Liver (tissue), 9 donors: Measurements from ENCODE around the gene TWIST2. TPM values are rescaled to one million over a fixed set of nuclear protein-coding genes. Genes with fewer than 3 reads are reported as not detected.

Experiments used
- DNase-seq: peaks from one replicate; pipeline ENCODE4 v3.0.0-alpha.2; 2017; ENCODE audit warnings: low spot score
- H3K27ac ChIP-seq, 2 donors: one replicate each; pipeline ENCODE4 v1.7.0; 2013; ENCODE audit warnings: inconsistent platforms in 2 of 2, low read length in 2 of 2, control low read depth in 1 of 2, low read depth in 1 of 2, mild to moderate bottlenecking in 1 of 2
- H3K27me3 ChIP-seq, 4 donors: one replicate each; pipeline versions ENCODE4 v1.6.1 to v1.7.0; 2013; ENCODE audit warnings: low read length in 3 of 4, inconsistent platforms in 1 of 4, mild to moderate bottlenecking in 1 of 4, moderate library complexity in 1 of 4; ENCODE audit not compliant: control insufficient read depth in 4 of 4, insufficient read depth in 4 of 4
- H3K36me3 ChIP-seq, 4 donors: one replicate each; pipeline versions ENCODE4 v1.6.1 to v1.7.0; 2013; ENCODE audit warnings: low read length in 3 of 4, mild to moderate bottlenecking in 3 of 4, low read depth in 1 of 4, moderate library complexity in 1 of 4; ENCODE audit not compliant: control insufficient read depth in 4 of 4, insufficient read depth in 3 of 4
- H3K4me1 ChIP-seq, 4 donors: one replicate each; pipeline versions ENCODE4 v1.6.1 to v1.7.0; 2013; ENCODE audit warnings: low read length in 3 of 4, mild to moderate bottlenecking in 3 of 4, moderate library complexity in 1 of 4; ENCODE audit not compliant: control insufficient read depth in 4 of 4, insufficient read depth in 4 of 4
- H3K4me3 ChIP-seq, 3 donors: one replicate each; pipeline versions ENCODE4 v1.6.1 to v1.7.0; 2013; ENCODE audit warnings: low read length in 3 of 3, control low read depth in 1 of 3, low read depth in 1 of 3, mild to moderate bottlenecking in 1 of 3
- H3K9ac ChIP-seq, 2 donors: one replicate each; pipeline ENCODE4 v1.7.0; 2013; ENCODE audit warnings: low read length in 2 of 2, mild to moderate bottlenecking in 2 of 2, moderate library complexity in 2 of 2, control low read depth in 1 of 2, low read depth in 1 of 2
- H3K9me3 ChIP-seq, 4 donors: one replicate each; pipeline versions ENCODE4 v1.6.1 to v1.7.0; 2013; ENCODE audit warnings: low read length in 3 of 4; ENCODE audit not compliant: control insufficient read depth in 4 of 4
- EGR1 ChIP-seq, 2 donors: IDR thresholded peaks; 2 replicates each; pipeline ENCODE4 v1.6.1; 2016 to 2018; ENCODE audit warnings: antibody characterized with exemption in 2 of 2, low read depth in 2 of 2
- FOXA1 ChIP-seq: IDR thresholded peaks from 2 replicates; pipeline ENCODE4 v1.6.1; 2016; ENCODE audit warnings: antibody characterized with exemption
- GABPA ChIP-seq, 2 donors: IDR thresholded peaks in 1 of 2; conservative IDR thresholded peaks in 1 of 2; 2 replicates each; pipeline ENCODE4 v1.6.1; 2016; ENCODE audit warnings: antibody characterized with exemption in 2 of 2, mild to moderate bottlenecking in 1 of 2, moderate library complexity in 1 of 2
- HNF4G ChIP-seq: IDR thresholded peaks from 2 replicates; pipeline ENCODE4 v1.6.1; 2016; ENCODE audit warnings: antibody characterized with exemption
- JUND ChIP-seq, 2 donors: IDR thresholded peaks; 2 replicates each; pipeline ENCODE4 v1.6.1; 2016; ENCODE audit warnings: antibody characterized with exemption in 2 of 2
- NR2F2 ChIP-seq: IDR thresholded peaks from 2 replicates; pipeline ENCODE4 v1.6.1; 2016; ENCODE audit warnings: antibody characterized with exemption
- RAD21 ChIP-seq, 2 donors: IDR thresholded peaks; 2 replicates each; pipeline ENCODE4 v1.6.1; 2016; ENCODE audit warnings: antibody characterized with exemption in 2 of 2, mild to moderate bottlenecking in 2 of 2
- SP1 ChIP-seq: IDR thresholded peaks from 2 replicates; pipeline ENCODE4 v1.6.1; 2018; ENCODE audit warnings: antibody characterized with exemption, mild to moderate bottlenecking
- YY1 ChIP-seq: IDR thresholded peaks from 2 replicates; pipeline ENCODE4 v1.6.1; 2016; ENCODE audit warnings: antibody characterized with exemption, mild to moderate bottlenecking
- WGBS: extraction: QIAGEN DNeasy Blood & Tissue Kit; methylation state at CpG from one replicate; pipeline ENCODE4 v1.1.7; 2013; 5-methylcytosine and 5-hydroxymethylcytosine counted together
- polyA plus RNA-seq, 2 donors: library from polyadenylated mRNA; stranded (reverse) in 1 of 2; unstranded in 1 of 2; fragments of 200-250 nt in 1 of 2; fragments of >200 nt in 1 of 2; fragmentation: Nextera tagmentation in 1 of 2; extraction: Ambion mirVana in 1 of 2; gene quantifications; one replicate each; pipeline versions ENCODE4 v1.2.1 to v1.2.3, GENCODE V29; 2013 to 2015
- total RNA-seq, 2 donors: library from RNA; depleted of rRNA; stranded (reverse); fragments of >200 nt; gene quantifications; one replicate each; pipeline ENCODE4 v1.2.3, GENCODE V29; 2014
- TF ChIP-seq, protein P1 (sequence below): IDR thresholded peaks from 2 replicates; pipeline ENCODE4 v1.6.1; 2016; ENCODE audit warnings: antibody characterized with exemption
- TF ChIP-seq, protein P2 (sequence below): IDR thresholded peaks from 2 replicates; pipeline ENCODE4 v1.6.1; 2016; ENCODE audit warnings: antibody characterized with exemption
- TF ChIP-seq, protein P3 (sequence below): IDR thresholded peaks from 2 replicates; pipeline ENCODE4 v1.6.1; 2016; ENCODE audit warnings: antibody characterized with exemption, mild to moderate bottlenecking
- TF ChIP-seq, protein P4 (sequence below): fragments of 150-350 bp; IDR thresholded peaks from 2 replicates; pipeline ENCODE4 v1.5.1; 2017; ENCODE audit warnings: improper control_type of control experiment, low read depth, low read length; ENCODE audit not compliant: missing input control
- donor health status: healthy.
- donor health status: healthy.
- donor health status: healthy.
- donor health status: healthy.
- donor health status: healthy.

Gene TWIST2
- total and polyA plus RNA-seq, 4 donors: 0.17 to 0.20 (median 0.19) TPM; not detected in 1

DNA sequence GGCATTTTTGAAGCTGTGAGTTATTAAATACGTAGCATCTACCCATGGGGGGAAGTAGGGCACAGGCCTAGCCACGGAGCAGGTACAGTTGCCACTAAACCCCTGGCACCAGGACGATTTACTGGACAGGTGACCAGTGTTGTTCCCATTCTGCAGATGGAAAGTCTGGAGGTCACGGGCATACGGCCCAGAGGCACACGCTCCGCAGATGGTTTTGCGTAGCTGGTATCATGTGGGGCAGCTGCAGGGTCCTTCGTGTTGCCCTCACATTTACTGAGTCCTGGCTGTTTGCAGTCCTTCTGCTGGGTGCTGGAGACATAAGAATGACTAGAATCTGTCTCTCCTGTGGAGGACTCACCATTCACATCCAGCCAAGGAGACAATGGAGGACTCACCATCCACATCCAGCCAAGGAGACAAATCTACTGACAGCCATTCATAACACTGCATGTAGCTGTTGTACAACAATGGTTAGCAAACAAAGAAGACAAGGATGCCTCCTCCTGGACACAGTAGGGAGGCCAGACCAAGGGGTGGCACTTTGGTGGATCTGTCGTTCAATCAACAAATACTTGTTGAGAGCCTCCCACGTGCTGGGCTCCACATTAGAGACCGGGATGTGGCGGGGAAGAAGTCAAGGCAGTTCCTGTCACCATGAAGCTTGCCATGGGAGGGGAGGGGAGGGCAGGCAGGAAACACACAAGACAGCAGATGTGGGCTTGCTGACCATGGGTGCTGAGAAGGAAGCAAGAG, 24.9 kb downstream of the TWIST2 start:
- Histone ChIP-seq H3K27me3 (no peaks in the 10 kb centered on the region), H3K4me3 (no peak overlapping the region), H3K9me3 (no peaks in the 10 kb centered on the region), H3K9ac (no peak overlapping the region), H3K4me1 (no peaks in the 10 kb centered on the region), H3K27ac (no peak overlapping the region), H3K36me3 (no peaks in the 10 kb centered on the region)
- TF ChIP-seq EGR1 (IDR thresholded peaks at IDR 0.05; ENCODE audit: low read depth in 2 of 2) (no peak), GABPA (IDR thresholded peaks at IDR 0.05 in 1 of 2, conservative IDR thresholded peaks at IDR 0.05 in 1 of 2) (no peak), FOXA1 (no peak), HNF4G (no peak), YY1 (no peak)
- TF ChIP-seq, protein P1, sequence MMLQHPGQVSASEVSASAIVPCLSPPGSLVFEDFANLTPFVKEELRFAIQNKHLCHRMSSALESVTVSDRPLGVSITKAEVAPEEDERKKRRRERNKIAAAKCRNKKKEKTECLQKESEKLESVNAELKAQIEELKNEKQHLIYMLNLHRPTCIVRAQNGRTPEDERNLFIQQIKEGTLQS: no peak
- TF ChIP-seq, protein P2, sequence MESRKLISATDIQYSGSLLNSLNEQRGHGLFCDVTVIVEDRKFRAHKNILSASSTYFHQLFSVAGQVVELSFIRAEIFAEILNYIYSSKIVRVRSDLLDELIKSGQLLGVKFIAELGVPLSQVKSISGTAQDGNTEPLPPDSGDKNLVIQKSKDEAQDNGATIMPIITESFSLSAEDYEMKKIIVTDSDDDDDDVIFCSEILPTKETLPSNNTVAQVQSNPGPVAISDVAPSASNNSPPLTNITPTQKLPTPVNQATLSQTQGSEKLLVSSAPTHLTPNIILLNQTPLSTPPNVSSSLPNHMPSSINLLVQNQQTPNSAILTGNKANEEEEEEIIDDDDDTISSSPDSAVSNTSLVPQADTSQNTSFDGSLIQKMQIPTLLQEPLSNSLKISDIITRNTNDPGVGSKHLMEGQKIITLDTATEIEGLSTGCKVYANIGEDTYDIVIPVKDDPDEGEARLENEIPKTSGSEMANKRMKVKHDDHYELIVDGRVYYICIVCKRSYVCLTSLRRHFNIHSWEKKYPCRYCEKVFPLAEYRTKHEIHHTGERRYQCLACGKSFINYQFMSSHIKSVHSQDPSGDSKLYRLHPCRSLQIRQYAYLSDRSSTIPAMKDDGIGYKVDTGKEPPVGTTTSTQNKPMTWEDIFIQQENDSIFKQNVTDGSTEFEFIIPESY: no peak
- DNase-seq: no peak
- WGBS: 88% methylated on average over 13 of the region's 13 CpGs

DNA sequence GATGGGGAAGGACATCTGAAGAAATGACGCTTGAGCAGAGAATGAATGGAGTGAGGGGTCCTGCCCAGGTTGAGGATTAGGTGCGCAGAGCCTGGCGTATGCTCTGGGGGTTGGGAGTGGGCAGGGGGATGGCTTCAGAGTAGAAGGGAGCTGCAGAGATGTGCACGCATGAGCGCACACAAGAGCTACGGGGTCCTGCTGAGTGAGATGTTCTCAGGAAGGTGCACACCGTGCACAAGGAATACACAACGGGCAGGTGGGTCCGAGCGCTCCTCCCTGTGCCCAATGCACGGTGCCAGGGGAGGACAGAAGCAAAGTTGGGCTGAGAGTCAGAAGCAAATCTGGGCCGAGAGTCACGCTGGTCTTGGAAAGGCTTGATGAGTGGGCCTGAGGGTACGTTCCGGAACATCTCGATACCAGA, 25.5 kb downstream of the TWIST2 start:
- Histone ChIP-seq H3K4me3 (no peak overlapping the region), H3K27ac (no peak overlapping the region), H3K9me3 (no peaks in the 10 kb centered on the region), H3K27me3 (no peaks in the 10 kb centered on the region), H3K4me1 (no peaks in the 10 kb centered on the region), H3K9ac (no peak overlapping the region), H3K36me3 (no peaks in the 10 kb centered on the region)
- TF ChIP-seq, protein P2: no peak
- no peak for DNase-seq
- WGBS: 92% methylated on average over 16 of the region's 16 CpGs

DNA sequence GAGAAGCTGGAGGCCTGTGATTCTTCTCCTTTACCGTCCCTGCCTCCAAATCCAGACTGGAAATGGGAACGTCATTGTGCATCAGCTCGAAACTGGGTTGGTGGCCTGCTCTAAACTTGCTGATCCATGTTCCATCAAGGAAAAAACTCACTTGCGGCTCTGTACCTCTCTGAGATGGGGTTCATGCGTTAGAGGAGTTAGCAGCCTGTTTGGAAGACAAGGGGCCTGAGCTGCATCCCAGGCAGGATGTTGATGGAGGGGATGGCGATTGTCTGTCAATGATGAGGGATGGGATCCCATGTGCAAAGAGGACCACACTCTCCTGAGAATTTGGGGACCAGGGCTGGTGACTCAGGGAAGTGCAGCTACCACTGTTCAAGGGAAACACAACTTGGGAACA, 26.0 kb downstream of the TWIST2 start:
- Histone ChIP-seq H3K9ac (no peak overlapping the region), H3K27ac (no peak overlapping the region), H3K4me3 (no peak overlapping the region), H3K36me3 (no peaks in the 10 kb centered on the region), H3K9me3 (no peaks in the 10 kb centered on the region), H3K4me1 (no peaks in the 10 kb centered on the region), H3K27me3 (no peaks in the 10 kb centered on the region)
- TF ChIP-seq SP1: no peak
- no peak for TF ChIP-seq HNF4G
- TF ChIP-seq RAD21 (IDR thresholded peaks at IDR 0.05): no peak
- TF ChIP-seq, protein P1: no peak
- TF ChIP-seq FOXA1: no peak
- no peak for TF ChIP-seq YY1
- no peak for TF ChIP-seq GABPA (IDR thresholded peaks at IDR 0.05 in 1 of 2, conservative IDR thresholded peaks at IDR 0.05 in 1 of 2)
- TF ChIP-seq, protein P2: no peak
- TF ChIP-seq, protein P3, sequence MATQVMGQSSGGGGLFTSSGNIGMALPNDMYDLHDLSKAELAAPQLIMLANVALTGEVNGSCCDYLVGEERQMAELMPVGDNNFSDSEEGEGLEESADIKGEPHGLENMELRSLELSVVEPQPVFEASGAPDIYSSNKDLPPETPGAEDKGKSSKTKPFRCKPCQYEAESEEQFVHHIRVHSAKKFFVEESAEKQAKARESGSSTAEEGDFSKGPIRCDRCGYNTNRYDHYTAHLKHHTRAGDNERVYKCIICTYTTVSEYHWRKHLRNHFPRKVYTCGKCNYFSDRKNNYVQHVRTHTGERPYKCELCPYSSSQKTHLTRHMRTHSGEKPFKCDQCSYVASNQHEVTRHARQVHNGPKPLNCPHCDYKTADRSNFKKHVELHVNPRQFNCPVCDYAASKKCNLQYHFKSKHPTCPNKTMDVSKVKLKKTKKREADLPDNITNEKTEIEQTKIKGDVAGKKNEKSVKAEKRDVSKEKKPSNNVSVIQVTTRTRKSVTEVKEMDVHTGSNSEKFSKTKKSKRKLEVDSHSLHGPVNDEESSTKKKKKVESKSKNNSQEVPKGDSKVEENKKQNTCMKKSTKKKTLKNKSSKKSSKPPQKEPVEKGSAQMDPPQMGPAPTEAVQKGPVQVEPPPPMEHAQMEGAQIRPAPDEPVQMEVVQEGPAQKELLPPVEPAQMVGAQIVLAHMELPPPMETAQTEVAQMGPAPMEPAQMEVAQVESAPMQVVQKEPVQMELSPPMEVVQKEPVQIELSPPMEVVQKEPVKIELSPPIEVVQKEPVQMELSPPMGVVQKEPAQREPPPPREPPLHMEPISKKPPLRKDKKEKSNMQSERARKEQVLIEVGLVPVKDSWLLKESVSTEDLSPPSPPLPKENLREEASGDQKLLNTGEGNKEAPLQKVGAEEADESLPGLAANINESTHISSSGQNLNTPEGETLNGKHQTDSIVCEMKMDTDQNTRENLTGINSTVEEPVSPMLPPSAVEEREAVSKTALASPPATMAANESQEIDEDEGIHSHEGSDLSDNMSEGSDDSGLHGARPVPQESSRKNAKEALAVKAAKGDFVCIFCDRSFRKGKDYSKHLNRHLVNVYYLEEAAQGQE: no peak
- TF ChIP-seq NR2F2: no peak
- TF ChIP-seq JUND (IDR thresholded peaks at IDR 0.05): no peak
- TF ChIP-seq, protein P4, sequence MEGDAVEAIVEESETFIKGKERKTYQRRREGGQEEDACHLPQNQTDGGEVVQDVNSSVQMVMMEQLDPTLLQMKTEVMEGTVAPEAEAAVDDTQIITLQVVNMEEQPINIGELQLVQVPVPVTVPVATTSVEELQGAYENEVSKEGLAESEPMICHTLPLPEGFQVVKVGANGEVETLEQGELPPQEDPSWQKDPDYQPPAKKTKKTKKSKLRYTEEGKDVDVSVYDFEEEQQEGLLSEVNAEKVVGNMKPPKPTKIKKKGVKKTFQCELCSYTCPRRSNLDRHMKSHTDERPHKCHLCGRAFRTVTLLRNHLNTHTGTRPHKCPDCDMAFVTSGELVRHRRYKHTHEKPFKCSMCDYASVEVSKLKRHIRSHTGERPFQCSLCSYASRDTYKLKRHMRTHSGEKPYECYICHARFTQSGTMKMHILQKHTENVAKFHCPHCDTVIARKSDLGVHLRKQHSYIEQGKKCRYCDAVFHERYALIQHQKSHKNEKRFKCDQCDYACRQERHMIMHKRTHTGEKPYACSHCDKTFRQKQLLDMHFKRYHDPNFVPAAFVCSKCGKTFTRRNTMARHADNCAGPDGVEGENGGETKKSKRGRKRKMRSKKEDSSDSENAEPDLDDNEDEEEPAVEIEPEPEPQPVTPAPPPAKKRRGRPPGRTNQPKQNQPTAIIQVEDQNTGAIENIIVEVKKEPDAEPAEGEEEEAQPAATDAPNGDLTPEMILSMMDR: no peak
- WGBS: 87% methylated on average over 6 of the region's 6 CpGs
- DNase-seq: no peak
